ENCODE data around the gene MYRF.

DNA sequence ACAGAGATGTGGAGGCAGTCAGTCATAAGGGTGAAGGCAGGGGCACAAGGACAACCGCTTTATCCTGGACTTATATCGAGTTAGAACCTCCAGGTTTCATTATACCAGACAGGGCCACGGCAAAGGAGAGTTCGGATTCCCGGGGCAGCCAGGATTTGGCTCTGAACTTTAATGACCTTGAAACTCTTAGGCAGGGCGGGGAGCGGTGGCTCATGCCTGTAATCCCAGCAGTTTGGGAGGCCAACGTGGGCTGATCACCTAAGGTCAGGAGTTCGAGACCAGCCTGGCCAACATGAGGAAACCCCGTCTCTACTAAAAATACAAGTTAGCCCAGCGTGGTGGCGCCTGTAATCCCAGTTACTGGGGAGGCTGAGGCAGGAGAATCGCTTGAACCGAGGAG lies 1.1 kb upstream of the MYRF start:
- TF ChIP-seq EZH2 (IDR thresholded peaks at IDR 0.05; ENCODE audit: low read length, unreplicated experiment): no peak
- TF ChIP-seq, protein P1, sequence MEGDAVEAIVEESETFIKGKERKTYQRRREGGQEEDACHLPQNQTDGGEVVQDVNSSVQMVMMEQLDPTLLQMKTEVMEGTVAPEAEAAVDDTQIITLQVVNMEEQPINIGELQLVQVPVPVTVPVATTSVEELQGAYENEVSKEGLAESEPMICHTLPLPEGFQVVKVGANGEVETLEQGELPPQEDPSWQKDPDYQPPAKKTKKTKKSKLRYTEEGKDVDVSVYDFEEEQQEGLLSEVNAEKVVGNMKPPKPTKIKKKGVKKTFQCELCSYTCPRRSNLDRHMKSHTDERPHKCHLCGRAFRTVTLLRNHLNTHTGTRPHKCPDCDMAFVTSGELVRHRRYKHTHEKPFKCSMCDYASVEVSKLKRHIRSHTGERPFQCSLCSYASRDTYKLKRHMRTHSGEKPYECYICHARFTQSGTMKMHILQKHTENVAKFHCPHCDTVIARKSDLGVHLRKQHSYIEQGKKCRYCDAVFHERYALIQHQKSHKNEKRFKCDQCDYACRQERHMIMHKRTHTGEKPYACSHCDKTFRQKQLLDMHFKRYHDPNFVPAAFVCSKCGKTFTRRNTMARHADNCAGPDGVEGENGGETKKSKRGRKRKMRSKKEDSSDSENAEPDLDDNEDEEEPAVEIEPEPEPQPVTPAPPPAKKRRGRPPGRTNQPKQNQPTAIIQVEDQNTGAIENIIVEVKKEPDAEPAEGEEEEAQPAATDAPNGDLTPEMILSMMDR (conservative IDR thresholded peaks at IDR 0.05; ENCODE audit: low read depth, low read length): no peak
- no peak for TF ChIP-seq EZH2phosphoT487 (IDR thresholded peaks at IDR 0.05; ENCODE audit: borderline replicate concordance, low read length)

All from PC-3 (cell line).